CD4-positive, alpha-beta memory T cell (primary cell): ENCODE data around the gene PLXNA4. TPM values are rescaled to one million over a fixed set of nuclear protein-coding genes. Genes with fewer than 3 reads are reported as not detected.
A peak's percentile ranks its signal among the peaks of the same experiment; 100 is the strongest.

Source experiments
- CTCF ChIA-PET: fragments of 350-600 bp; sonication (Branson Sonifier 250); formaldehyde crosslinking; loops from one replicate; lab custom pipeline; 2021; ENCODE audit warnings: inconsistent platforms; ENCODE audit not compliant: partially characterized antibody; lab: Charles Lee
- POLR2A ChIA-PET: fragments of 350-600 bp; sonication (Branson Sonifier 250); formaldehyde crosslinking; loops from one replicate; lab custom pipeline; 2021; ENCODE audit not compliant: partially characterized antibody; lab: Charles Lee
- DNase-seq, 5 donors: peaks; one replicate each; pipeline versions ENCODE4 v3.0.0 to v3.0.0-alpha.2; 2020 to 2022; ENCODE audit warnings: mixed read lengths in 1 of 5
- H3K27ac ChIP-seq: one replicate; pipeline ENCODE4 v1.7.0; 2013; ENCODE audit warnings: low read depth, low read length
- H3K27me3 ChIP-seq: 2 replicates; pipeline ENCODE4 v1.7.0; 2013; ENCODE audit warnings: mild to moderate bottlenecking, low read length, moderate library complexity; ENCODE audit not compliant: insufficient read depth
- H3K36me3 ChIP-seq: 2 replicates; pipeline ENCODE4 v1.7.0; 2013; ENCODE audit warnings: mild to moderate bottlenecking, low read length, moderate library complexity; ENCODE audit not compliant: insufficient read depth
- H3K4me1 ChIP-seq: 2 replicates; pipeline ENCODE4 v1.7.0; 2013; ENCODE audit warnings: mild to moderate bottlenecking, low read length, moderate library complexity; ENCODE audit not compliant: insufficient read depth
- H3K4me3 ChIP-seq, 2 donors: one replicate each; pipeline ENCODE4 v1.7.0; 2013; ENCODE audit warnings: low read length in 2 of 2, mild to moderate bottlenecking in 1 of 2
- H3K9me3 ChIP-seq, 2 donors: one replicate each; pipeline ENCODE4 v1.7.0; 2013; ENCODE audit warnings: low read length in 2 of 2, control low read depth in 1 of 2; ENCODE audit not compliant: control insufficient read depth in 1 of 2
- H3K27ac Mint-ChIP-seq, 7 donors: one replicate each; pipeline ENCODE4 v1.8.0; 2020 to 2021; ENCODE audit warnings: mixed read lengths in 7 of 7, mild to moderate bottlenecking in 6 of 7, inconsistent platforms in 3 of 7, moderate library complexity in 3 of 7
- H3K27me3 Mint-ChIP-seq, 2 donors: one replicate each; pipeline ENCODE4 v1.8.0; 2020 to 2021; ENCODE audit warnings: mixed read lengths in 2 of 2
- H3K36me3 Mint-ChIP-seq, 2 donors: one replicate each; pipeline ENCODE4 v1.8.0; 2020 to 2021; ENCODE audit warnings: mixed read lengths in 2 of 2, inconsistent platforms in 1 of 2, mild to moderate bottlenecking in 1 of 2
- H3K4me1 Mint-ChIP-seq, 4 donors: one replicate each; pipeline ENCODE4 v1.8.0; 2020 to 2021; ENCODE audit warnings: mixed read lengths in 4 of 4, mild to moderate bottlenecking in 1 of 4
- H3K4me3 Mint-ChIP-seq, 8 donors: one replicate each; pipeline ENCODE4 v1.8.0; 2020 to 2021; ENCODE audit warnings: mixed read lengths in 8 of 8, mild to moderate bottlenecking in 7 of 8, moderate library complexity in 6 of 8, inconsistent platforms in 3 of 8
- H3K9me3 Mint-ChIP-seq, 8 donors: one replicate each; pipeline ENCODE4 v1.8.0; 2020 to 2021; ENCODE audit warnings: mixed read lengths in 8 of 8, mild to moderate bottlenecking in 5 of 8, inconsistent platforms in 3 of 8, moderate library complexity in 1 of 8
- intact Hi-C: fragments of 100-400 bp; cut with micrococcal nuclease; formaldehyde crosslinking; loops from one replicate; pipeline ENCODE4 v1.15.1; 2023
- polyA plus RNA-seq, 2 donors: library from polyadenylated mRNA; unstranded; fragments of 300-500 nt; fragmentation: Illumina TruSeq; gene quantifications; one replicate each; pipeline ENCODE4 v1.2.3, GENCODE V29; 2021
- total RNA-seq, 2 experiments: library from RNA; stranded (reverse); gene quantifications; one replicate each; pipeline ENCODE4 v1.2.3, GENCODE V29; 2021

PLXNA4 gene
- total and polyA plus RNA-seq, 4 experiments from 2014 or later: 0.06 to 0.94 (median 0.58) TPM

GRCh38 chr7:132213583-132213982 is 362.7 kb downstream of the PLXNA4 start:
- intact Hi-C loops: no loop called here
- ChIA-PET POLR2A (no interaction called here), CTCF (no interaction called here)
- no peak overlapping the region for H3K4me3 Mint-ChIP-seq
- Histone ChIP-seq H3K36me3 (no peaks in the 10 kb centered on the region), H3K27ac (no peak overlapping the region), H3K9me3 (no peaks in the 10 kb centered on the region), H3K27me3 (no peaks in the 10 kb centered on the region), H3K4me1 (no peaks in the 10 kb centered on the region), H3K4me3 (no peak overlapping the region)
- H3K27me3 Mint-ChIP-seq: peaks cover 0 to 1% of the 10 kb centered on the region in 2 donors
- H3K4me1 Mint-ChIP-seq: no peaks in the 10 kb centered on the region
- no peaks in the 10 kb centered on the region for H3K36me3 Mint-ChIP-seq
- H3K27ac Mint-ChIP-seq: no peak overlapping the region
- H3K9me3 Mint-ChIP-seq: no peaks in the 10 kb centered on the region
- no peak for DNase-seq

- CTCF ChIA-PET: no interaction called here
- H3K36me3 Mint-ChIP-seq: no peaks in the 10 kb centered on the region
- no peaks in the 10 kb centered on the region for H3K4me1 ChIP-seq
- H3K27me3 ChIP-seq: no peaks in the 10 kb centered on the region
- POLR2A ChIA-PET: no interaction called here
- no peak overlapping the region for H3K4me3 ChIP-seq
- no peak overlapping the region for H3K27ac Mint-ChIP-seq
- no peak overlapping the region for H3K27ac ChIP-seq
- intact Hi-C loops: no loop called here
- H3K9me3 ChIP-seq: no peaks in the 10 kb centered on the region
- H3K27me3 Mint-ChIP-seq: peaks cover 0 to 3% of the 10 kb centered on the region in 2 donors
- no peak overlapping the region for H3K4me3 Mint-ChIP-seq
- no peaks in the 10 kb centered on the region for H3K4me1 Mint-ChIP-seq
- H3K9me3 Mint-ChIP-seq: no peaks in the 10 kb centered on the region
- DNase-seq: no peak
- no peaks in the 10 kb centered on the region for H3K36me3 ChIP-seq
Observed at GRCh38 chr7:132211971-132212370, 364.3 kb downstream of the PLXNA4 start.

GRCh38 chr7:132210821-132211220 is 365.4 kb downstream of the PLXNA4 start:
- intact Hi-C loops: no loop called here
- H3K4me3 Mint-ChIP-seq: no peak overlapping the region
- peaks cover 0 to 3% of the 10 kb centered on the region in 2 donors for H3K27me3 Mint-ChIP-seq
- Histone ChIP-seq H3K36me3 (no peaks in the 10 kb centered on the region), H3K4me3 (no peak overlapping the region), H3K27me3 (no peaks in the 10 kb centered on the region), H3K9me3 (no peaks in the 10 kb centered on the region), H3K4me1 (no peaks in the 10 kb centered on the region), H3K27ac (no peak overlapping the region)
- H3K9me3 Mint-ChIP-seq: no peaks in the 10 kb centered on the region
- H3K4me1 Mint-ChIP-seq: no peaks in the 10 kb centered on the region
- no peak for DNase-seq
- H3K27ac Mint-ChIP-seq: peak overlapping the region in 1 of 7 donors; percentile 36
- H3K36me3 Mint-ChIP-seq: no peaks in the 10 kb centered on the region
- CTCF ChIA-PET: no interaction called here
- POLR2A ChIA-PET: no interaction called here

GRCh38 chr7:132207782-132208181 is 368.5 kb downstream of the PLXNA4 start:
- no peaks in the 10 kb centered on the region for H3K36me3 ChIP-seq
- ChIA-PET CTCF (no interaction called here), POLR2A (no interaction called here)
- Mint-ChIP-seq H3K27me3 (peaks cover 3 to 4% of the 10 kb centered on the region in 2 donors), H3K9me3 (no peaks in the 10 kb centered on the region), H3K4me3 (no peak overlapping the region), H3K36me3 (no peaks in the 10 kb centered on the region), H3K4me1 (no peaks in the 10 kb centered on the region), H3K27ac (no peak overlapping the region)
- H3K4me1 ChIP-seq: no peaks in the 10 kb centered on the region
- H3K27me3 ChIP-seq: no peaks in the 10 kb centered on the region
- no peaks in the 10 kb centered on the region for H3K9me3 ChIP-seq
- intact Hi-C loops: no loop called here
- no peak for DNase-seq
- H3K4me3 ChIP-seq: no peak overlapping the region
- no peak overlapping the region for H3K27ac ChIP-seq

- no peaks in the 10 kb centered on the region for H3K4me1 Mint-ChIP-seq
Observed at GRCh38 chr7:132207211-132207610, 369.1 kb downstream of the PLXNA4 start.

GRCh38 chr7:132206594-132206993 is 369.7 kb downstream of the PLXNA4 start:
- no peak overlapping the region for H3K27ac ChIP-seq
- ChIA-PET CTCF (no interaction called here), POLR2A (no interaction called here)
- Mint-ChIP-seq H3K27me3 (peaks cover 3 to 4% of the 10 kb centered on the region in 2 donors), H3K9me3 (no peaks in the 10 kb centered on the region), H3K36me3 (no peaks in the 10 kb centered on the region), H3K4me1 (no peaks in the 10 kb centered on the region), H3K4me3 (no peak overlapping the region), H3K27ac (no peak overlapping the region)
- DNase-seq: no peak
- intact Hi-C loops: no loop called here
- no peaks in the 10 kb centered on the region for H3K36me3 ChIP-seq
- no peaks in the 10 kb centered on the region for H3K9me3 ChIP-seq
- H3K4me1 ChIP-seq: no peaks in the 10 kb centered on the region
- no peaks in the 10 kb centered on the region for H3K27me3 ChIP-seq
- no peak overlapping the region for H3K4me3 ChIP-seq

More at GRCh38 chr7:132207211-132207610, 369.1 kb downstream of the PLXNA4 start:
- Histone ChIP-seq H3K27ac (no peak overlapping the region), H3K36me3 (no peaks in the 10 kb centered on the region), H3K27me3 (no peaks in the 10 kb centered on the region), H3K4me1 (no peaks in the 10 kb centered on the region), H3K9me3 (no peaks in the 10 kb centered on the region), H3K4me3 (no peak overlapping the region)
- Mint-ChIP-seq H3K36me3 (no peaks in the 10 kb centered on the region), H3K4me3 (no peak overlapping the region), H3K27ac (no peak overlapping the region), H3K9me3 (no peaks in the 10 kb centered on the region), H3K27me3 (peaks cover 3 to 4% of the 10 kb centered on the region in 2 donors)
- ChIA-PET CTCF (no interaction called here), POLR2A (no interaction called here)
- intact Hi-C loops: no loop called here
- DNase-seq: no peak

GRCh38 chr7:132205509-132205908 is 370.8 kb downstream of the PLXNA4 start:
- POLR2A ChIA-PET: no interaction called here
- Histone ChIP-seq H3K4me3 (no peak overlapping the region), H3K27ac (no peak overlapping the region), H3K4me1 (no peaks in the 10 kb centered on the region), H3K9me3 (no peaks in the 10 kb centered on the region), H3K36me3 (no peaks in the 10 kb centered on the region), H3K27me3 (no peaks in the 10 kb centered on the region)
- H3K9me3 Mint-ChIP-seq: peaks cover 0 to 4% (median 0%) of the 10 kb centered on the region in 8 donors
- H3K36me3 Mint-ChIP-seq: no peaks in the 10 kb centered on the region
- H3K4me1 Mint-ChIP-seq: no peaks in the 10 kb centered on the region
- CTCF ChIA-PET: no interaction called here
- no peak overlapping the region for H3K27ac Mint-ChIP-seq
- H3K4me3 Mint-ChIP-seq: no peak overlapping the region
- peaks cover 3 to 6% of the 10 kb centered on the region in 2 donors for H3K27me3 Mint-ChIP-seq
- intact Hi-C loops: no loop called here
- DNase-seq: no peak

- no peaks in the 10 kb centered on the region for H3K36me3 ChIP-seq
- H3K4me3 ChIP-seq: no peak overlapping the region
- H3K4me3 Mint-ChIP-seq: no peak overlapping the region
- peaks cover 0 to 4% (median 0%) of the 10 kb centered on the region in 8 donors for H3K9me3 Mint-ChIP-seq
- no peaks in the 10 kb centered on the region for H3K4me1 ChIP-seq
- ChIA-PET CTCF (no interaction called here), POLR2A (no interaction called here)
- no peak overlapping the region for H3K27ac ChIP-seq
- no peaks in the 10 kb centered on the region for H3K27me3 ChIP-seq
- no peak for DNase-seq
- H3K27me3 Mint-ChIP-seq: peaks cover 3 to 6% of the 10 kb centered on the region in 2 donors
- H3K36me3 Mint-ChIP-seq: no peaks in the 10 kb centered on the region
- H3K27ac Mint-ChIP-seq: no peak overlapping the region
- H3K9me3 ChIP-seq: no peaks in the 10 kb centered on the region
- intact Hi-C loops: no loop called here
- no peaks in the 10 kb centered on the region for H3K4me1 Mint-ChIP-seq
Observed at GRCh38 chr7:132203021-132203420, 373.2 kb downstream of the PLXNA4 start.
